ENCODE data around the gene SNX32. TPM values are rescaled to one million over a fixed set of nuclear protein-coding genes. Genes with fewer than 3 reads are reported as not detected.
A peak's percentile ranks its signal among the peaks of the same experiment; 100 is the strongest.

Gene SNX32
- total and polyA plus RNA-seq, 2 of the 13 experiments (the other 11 are each of a cell fraction or from before 2014, with no cell fraction given): 0.09 to 0.34 TPM

- TF ChIP-seq SIX4 (CRISPR knock-in tag; IDR thresholded peaks at IDR 0.05): no peak
- peak; percentile 68 for TF ChIP-seq BCL3 (CRISPR knock-in tag; IDR thresholded peaks at IDR 0.05)
- no peak for TF ChIP-seq ZNF256 (CRISPR knock-in tag; conservative IDR thresholded peaks at IDR 0.05)
- TF ChIP-seq PHF8 (CRISPR knock-in tag; IDR thresholded peaks at IDR 0.05): peak; percentile 62
- no peak for TF ChIP-seq ZSCAN5A (CRISPR knock-in tag; IDR thresholded peaks at IDR 0.05; ENCODE audit: borderline replicate concordance)
- TF ChIP-seq DRAP1 (CRISPR knock-in tag; IDR thresholded peaks at IDR 0.05): no peak
- TF ChIP-seq ZNF280D (CRISPR knock-in tag; IDR thresholded peaks at IDR 0.05): no peak
- TF ChIP-seq CBX1 (IDR thresholded peaks at IDR 0.05; ENCODE audit: low read depth): peak; percentile 29
- peak; percentile 79; the same call in 1 of the 2 replicates for TF ChIP-seq CHD4 (IDR thresholded peaks at IDR 0.05; ENCODE audit: borderline replicate concordance, low read length)
- no peak; the same call in 1 of the 2 replicates for TF ChIP-seq UBTF (CRISPR knock-in tag; IDR thresholded peaks at IDR 0.05)
- TF ChIP-seq ZNF3 (CRISPR knock-in tag; IDR thresholded peaks at IDR 0.05): no peak
- TF ChIP-seq ATRX (CRISPR knock-in tag; IDR thresholded peaks at IDR 0.05; ENCODE audit: borderline replicate concordance): no peak
- no peak for TF ChIP-seq ZFYVE20 (CRISPR knock-in tag; IDR thresholded peaks at IDR 0.05; ENCODE audit: borderline replicate concordance, low read depth)
- no peak for TF ChIP-seq NRL (CRISPR knock-in tag; IDR thresholded peaks at IDR 0.05; ENCODE audit: borderline replicate concordance)
- TF ChIP-seq ZNF501 (CRISPR knock-in tag; IDR thresholded peaks at IDR 0.05): no peak
- no peak for TF ChIP-seq PAF1 (CRISPR knock-in tag; IDR thresholded peaks at IDR 0.05)
- TF ChIP-seq ZNF530 (CRISPR knock-in tag; IDR thresholded peaks at IDR 0.05; ENCODE audit: low read depth): no peak
- no peak for TF ChIP-seq ZNF263 (CRISPR knock-in tag; IDR thresholded peaks at IDR 0.05)
- TF ChIP-seq ELK4 (CRISPR knock-in tag; IDR thresholded peaks at IDR 0.05; ENCODE audit: borderline replicate concordance): no peak
These were observed 15.7 kb upstream of the SNX32 start (continued) for GRCh38 chr11:65817835-65818680.
